Measurements from ENCODE around the gene RAB11FIP3.

Gene RAB11FIP3

GRCh38 chr16:563072-563644 is 137.7 kb downstream of the RAB11FIP3 start:
- TF ChIP-seq EZH2phosphoT487 (IDR thresholded peaks at IDR 0.05; ENCODE audit: low read depth) (no peak), CTCF (IDR thresholded peaks at IDR 0.05; ENCODE audit: low read depth, low read length) (no peak)

GRCh38 chr16:564690-565418 is 139.4 kb downstream of the RAB11FIP3 start:
- H3K27me3 ChIP-seq (ENCODE audit: low read depth, low read length) = no peaks in the 10 kb centered on the region
- H3K9me3 ChIP-seq (ENCODE audit: insufficient read depth, low read length) = no peaks in the 10 kb centered on the region
- no peak overlapping the region for H3K4me2 ChIP-seq (ENCODE audit: low read length)
- H4K20me1 ChIP-seq (ENCODE audit: insufficient read depth, low read length) = no peaks in the 10 kb centered on the region
- no peak overlapping the region for H3K27ac ChIP-seq (ENCODE audit: low read length)
- H3K79me2 ChIP-seq (ENCODE audit: low read length) = peaks cover under 1% of the 10 kb centered on the region; the same call in 1 of the 2 replicates
- H2AFZ ChIP-seq (ENCODE audit: low read depth, low read length) = no peak overlapping the region
- H3K4me1 ChIP-seq (ENCODE audit: low read length) = peaks cover 32% of the 10 kb centered on the region
- no peak overlapping the region for H3K4me3 ChIP-seq (ENCODE audit: low read length)
- no peak overlapping the region for H3K9ac ChIP-seq (ENCODE audit: low read length)
- no peaks in the 10 kb centered on the region for H3K36me3 ChIP-seq (replicated peaks; ENCODE audit: low read depth, low read length)
- TF ChIP-seq EZH2phosphoT487 (IDR thresholded peaks at IDR 0.05; ENCODE audit: low read depth) (no peak), CTCF (IDR thresholded peaks at IDR 0.05; ENCODE audit: low read depth, low read length) (no peak)

More at GRCh38 chr16:563072-563644, 137.7 kb downstream of the RAB11FIP3 start:
- no peaks in the 10 kb centered on the region for H4K20me1 ChIP-seq (ENCODE audit: insufficient read depth, low read length)
- H3K36me3 ChIP-seq (replicated peaks; ENCODE audit: low read depth, low read length) = no peaks in the 10 kb centered on the region
- peaks cover 21% of the 10 kb centered on the region for H3K4me1 ChIP-seq (ENCODE audit: low read length)
- no peak overlapping the region for H3K9ac ChIP-seq (ENCODE audit: low read length)
- H3K9me3 ChIP-seq (ENCODE audit: insufficient read depth, low read length) = no peaks in the 10 kb centered on the region
- no peak overlapping the region for H3K4me3 ChIP-seq (ENCODE audit: low read length)
- H3K27ac ChIP-seq (ENCODE audit: low read length) = no peak overlapping the region
- no peak overlapping the region for H3K4me2 ChIP-seq (ENCODE audit: low read length)
- H2AFZ ChIP-seq (ENCODE audit: low read depth, low read length) = no peak overlapping the region
- H3K79me2 ChIP-seq (ENCODE audit: low read length) = no peaks in the 10 kb centered on the region
- no peaks in the 10 kb centered on the region for H3K27me3 ChIP-seq (ENCODE audit: low read depth, low read length)

GRCh38 chr16:565419-566330 is 140.2 kb downstream of the RAB11FIP3 start:
- peak overlapping the region; percentile 77 for H3K27ac ChIP-seq (ENCODE audit: low read length)
- H3K4me3 ChIP-seq (ENCODE audit: low read length) = peak overlapping the region; percentile 75; the same call in 1 of the 2 replicates
- H3K4me2 ChIP-seq (ENCODE audit: low read length) = peak overlapping the region; percentile 96

More at GRCh38 chr16:565419-566330, 140.2 kb downstream of the RAB11FIP3 start:
- no peak for TF ChIP-seq EZH2phosphoT487 (IDR thresholded peaks at IDR 0.05; ENCODE audit: low read depth)
- TF ChIP-seq CTCF (IDR thresholded peaks at IDR 0.05; ENCODE audit: low read depth, low read length) = no peak
- Histone ChIP-seq H3K9ac (ENCODE audit: low read length) (peak overlapping the region; percentile 77; the same call in 1 of the 2 replicates), H3K27me3 (ENCODE audit: low read depth, low read length) (no peaks in the 10 kb centered on the region), H3K79me2 (ENCODE audit: low read length) (peaks cover 8% of the 10 kb centered on the region), H4K20me1 (ENCODE audit: insufficient read depth, low read length) (no peaks in the 10 kb centered on the region), H3K9me3 (ENCODE audit: insufficient read depth, low read length) (no peaks in the 10 kb centered on the region), H3K4me1 (ENCODE audit: low read length) (peaks cover 32% of the 10 kb centered on the region), H2AFZ (ENCODE audit: low read depth, low read length) (no peak overlapping the region; the same call in 1 of the 2 replicates), H3K36me3 (replicated peaks; ENCODE audit: low read depth, low read length) (no peaks in the 10 kb centered on the region)
